Mesendoderm (in vitro differentiated cells): ENCODE measurements around the gene COMMD4. TPM values are rescaled to one million over a fixed set of nuclear protein-coding genes. Genes with fewer than 3 reads are reported as not detected.
"Not testable (repeated sequence)": the region's sequence is repeated elsewhere in the genome, so short reads cannot be mapped to it uniquely, and the experiment has no call there.

ENCODE experiments used
- DNase-seq: peaks from one replicate; pipeline ENCODE4 v3.0.0; 2013
- H2AK5ac ChIP-seq: 2 replicates; pipeline ENCODE4 v1.6.1; 2013; ENCODE audit warnings: low read length, inconsistent platforms
- H2BK120ac ChIP-seq: 2 replicates; pipeline ENCODE4 v1.6.1; 2013; ENCODE audit warnings: low read depth, mild to moderate bottlenecking, low read length, moderate library complexity, mixed read lengths
- H2BK15ac ChIP-seq: replicated peaks from 2 replicates; pipeline ENCODE4 v1.6.1; 2013; ENCODE audit warnings: low read depth, mild to moderate bottlenecking, moderate library complexity
- H2BK5ac ChIP-seq: 2 replicates; pipeline ENCODE4 v1.6.1; 2013; ENCODE audit warnings: low read length, inconsistent platforms
- H3K18ac ChIP-seq: 2 replicates; pipeline ENCODE4 v1.6.1; 2013; ENCODE audit warnings: mild to moderate bottlenecking, low read length, mixed read lengths
- H3K23ac ChIP-seq: one replicate; pipeline ENCODE4 v1.6.1; 2013; ENCODE audit warnings: low read length
- H3K27ac ChIP-seq: 2 replicates; pipeline ENCODE4 v1.5.1; 2013; ENCODE audit warnings: low read depth, mild to moderate bottlenecking, inconsistent platforms, low read length, moderate library complexity
- H3K27me3 ChIP-seq: 2 replicates; pipeline ENCODE4 v1.6.1; 2013; ENCODE audit warnings: low read length, control low read depth, mild to moderate bottlenecking, inconsistent platforms; ENCODE audit not compliant: insufficient read depth, poor library complexity
- H3K36me3 ChIP-seq: 2 replicates; pipeline ENCODE4 v1.6.1; 2013; ENCODE audit warnings: low read length, inconsistent platforms; ENCODE audit not compliant: control insufficient read depth, insufficient read depth
- H3K4ac ChIP-seq: one replicate; pipeline ENCODE4 v1.6.1; 2013; ENCODE audit warnings: low read depth, mild to moderate bottlenecking, low read length, moderate library complexity
- H3K4me1 ChIP-seq: 2 replicates; pipeline ENCODE4 v1.6.1; 2013; ENCODE audit warnings: low read depth, low read length, inconsistent platforms; ENCODE audit not compliant: control insufficient read depth
- H3K4me2 ChIP-seq: 2 replicates; pipeline ENCODE4 v1.6.1; 2013; ENCODE audit warnings: low read length
- H3K4me3 ChIP-seq: 2 replicates; pipeline ENCODE4 v1.5.1; 2013; ENCODE audit warnings: mild to moderate bottlenecking, low read length
- H3K56ac ChIP-seq: one replicate; pipeline ENCODE4 v1.6.1; 2013; ENCODE audit warnings: low read length
- H3K79me1 ChIP-seq: 2 replicates; pipeline ENCODE4 v1.6.1; 2013; ENCODE audit warnings: low read length, inconsistent platforms
- H3K79me2 ChIP-seq: 2 replicates; pipeline ENCODE4 v1.6.1; 2013; ENCODE audit warnings: mild to moderate bottlenecking, low read length; ENCODE audit not compliant: control insufficient read depth, insufficient read depth
- H3K9ac ChIP-seq: 2 replicates; pipeline ENCODE4 v1.6.1; 2013; ENCODE audit warnings: low read length, inconsistent platforms
- H4K5ac ChIP-seq: one replicate; pipeline ENCODE4 v1.6.1; 2013; ENCODE audit warnings: low read length
- H4K8ac ChIP-seq: one replicate; pipeline ENCODE4 v1.6.1; 2013; ENCODE audit warnings: low read depth, mild to moderate bottlenecking, control low read depth, low read length, moderate library complexity
- WGBS: extraction: QIAGEN DNeasy Blood & Tissue Kit; methylation state at CpG from one replicate; pipeline ENCODE4 v1.1.7; 2013; ENCODE audit warnings: low lambda C conversion rate, missing lambda C conversion rate; ENCODE audit not compliant: insufficient coverage; ENCODE audit errors: extremely low coverage; 5-methylcytosine and 5-hydroxymethylcytosine counted together
- polyA plus RNA-seq, 2 experiments: library from polyadenylated mRNA; stranded (reverse); fragments of 200-250 nt; gene quantifications; one replicate each; pipeline ENCODE4 v1.2.3, GENCODE V29; 2013

The COMMD4 gene
- 112 TPM for polyA plus RNA-seq (2013, experiment 1 of 2)
- polyA plus RNA-seq (2013, experiment 2 of 2) = 113 TPM

GRCh38 chr15:75335705-75336355 lies at the start of gene COMMD4:
Gene COMMD4 (plus strand): TSS chr15:75336063. CDS start chr15:75336090, 27 bp downstream.
- WGBS = no CpG with 5 or more reads among the region's 42 CpGs
- no peak within 1 kb of the TSS for H3K27ac ChIP-seq
- peak; percentile 98 for DNase-seq

GRCh38 chr15:75293660-75294059 lies 42.2 kb upstream of the COMMD4 start:
- H4K8ac ChIP-seq, H2BK15ac ChIP-seq, H4K5ac ChIP-seq, DNase-seq, H2AK5ac ChIP-seq, H3K36me3 ChIP-seq, H3K4me3 ChIP-seq, H3K56ac ChIP-seq, H3K18ac ChIP-seq, H3K4me1 ChIP-seq, H2BK5ac ChIP-seq, H2BK120ac ChIP-seq, H3K23ac ChIP-seq, H3K79me1 ChIP-seq, H3K79me2 ChIP-seq, H3K4ac ChIP-seq, H3K9ac ChIP-seq, H3K27ac ChIP-seq, H3K4me2 ChIP-seq, H3K27me3 ChIP-seq: not testable (repeated sequence)
- WGBS = no CpG with 5 or more reads among the region's 18 CpGs

More at GRCh38 chr15:75335705-75336355, at the start of gene COMMD4:
- H2BK15ac ChIP-seq = no peak within 1 kb of the TSS
- no peak within 1 kb of the TSS for H3K4ac ChIP-seq
- H2AK5ac ChIP-seq = no peak within 1 kb of the TSS
- peak within 1 kb of the TSS; percentile 87 for H3K9ac ChIP-seq
- H3K4me3 ChIP-seq = peak within 1 kb of the TSS; percentile 73
- H2BK120ac ChIP-seq = no peak within 1 kb of the TSS
- peak within 1 kb of the TSS; percentile 80 for H3K56ac ChIP-seq
- H4K8ac ChIP-seq = no peak within 1 kb of the TSS
- no peaks in the 10 kb centered on the region for H3K36me3 ChIP-seq
- no peak within 1 kb of the TSS for H4K5ac ChIP-seq
- H3K23ac ChIP-seq = no peak within 1 kb of the TSS
- H3K27me3 ChIP-seq = no peaks in the 10 kb centered on the region
- peaks cover 3% of the 10 kb centered on the region for H3K79me2 ChIP-seq
- no peak within 1 kb of the TSS for H3K18ac ChIP-seq
- H2BK5ac ChIP-seq = no peak within 1 kb of the TSS
- H3K4me2 ChIP-seq = peak within 1 kb of the TSS; percentile 54
- no peaks in the 10 kb centered on the region for H3K4me1 ChIP-seq
- peaks cover 3% of the 10 kb centered on the region for H3K79me1 ChIP-seq

GRCh38 chr15:75298541-75299310 lies 37.1 kb upstream of the COMMD4 start:
- not testable (repeated sequence) for H3K79me2 ChIP-seq, H3K27ac ChIP-seq, H3K4ac ChIP-seq, H3K79me1 ChIP-seq, H3K27me3 ChIP-seq, H3K18ac ChIP-seq, H3K4me1 ChIP-seq, H2BK5ac ChIP-seq, H3K4me2 ChIP-seq, H3K56ac ChIP-seq, H3K23ac ChIP-seq, H3K4me3 ChIP-seq, H4K8ac ChIP-seq, H2BK120ac ChIP-seq, H4K5ac ChIP-seq, DNase-seq, H3K9ac ChIP-seq, H2AK5ac ChIP-seq, H2BK15ac ChIP-seq, H3K36me3 ChIP-seq
- no CpG with 5 or more reads among the region's 13 CpGs for WGBS

- not testable (repeated sequence) for H4K8ac ChIP-seq, H3K4me1 ChIP-seq, H2AK5ac ChIP-seq, H3K23ac ChIP-seq, H3K4me3 ChIP-seq, H3K79me1 ChIP-seq, H3K56ac ChIP-seq, H3K4me2 ChIP-seq, H3K27ac ChIP-seq, H3K9ac ChIP-seq, H4K5ac ChIP-seq, H3K27me3 ChIP-seq, H2BK120ac ChIP-seq, H2BK5ac ChIP-seq, H3K18ac ChIP-seq, H3K4ac ChIP-seq, H2BK15ac ChIP-seq, DNase-seq, H3K36me3 ChIP-seq, H3K79me2 ChIP-seq
- WGBS = no CpG with 5 or more reads among the region's 6 CpGs
These were observed 36.6 kb upstream of the COMMD4 start for GRCh38 chr15:75299311-75299688.

GRCh38 chr15:75300026-75300425 lies 35.8 kb upstream of the COMMD4 start:
- H3K4me2 ChIP-seq, DNase-seq, H3K9ac ChIP-seq, H3K79me1 ChIP-seq, H4K5ac ChIP-seq, H3K27me3 ChIP-seq, H2AK5ac ChIP-seq, H3K36me3 ChIP-seq, H4K8ac ChIP-seq, H2BK15ac ChIP-seq, H3K4me1 ChIP-seq, H3K79me2 ChIP-seq, H3K56ac ChIP-seq, H3K23ac ChIP-seq, H3K4me3 ChIP-seq, H3K18ac ChIP-seq, H3K27ac ChIP-seq, H3K4ac ChIP-seq, H2BK5ac ChIP-seq, H2BK120ac ChIP-seq: not testable (repeated sequence)
- WGBS = no CpG with 5 or more reads among the region's 6 CpGs
